HG03354 (cell line): Measurements from ENCODE around the gene APLN.
A peak's percentile ranks its signal among the peaks of the same experiment; 100 is the strongest.

Experiments used
- ATAC-seq: cut with Tn5 transposase; IDR thresholded peaks from one replicate; pipeline ENCODE4 v1.9.1; 2021; ENCODE audit warnings: mild to moderate bottlenecking; ENCODE audit not compliant: unreplicated experiment, poor library complexity, severe bottlenecking

The APLN gene, protein sequence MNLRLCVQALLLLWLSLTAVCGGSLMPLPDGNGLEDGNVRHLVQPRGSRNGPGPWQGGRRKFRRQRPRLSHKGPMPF

DNA sequence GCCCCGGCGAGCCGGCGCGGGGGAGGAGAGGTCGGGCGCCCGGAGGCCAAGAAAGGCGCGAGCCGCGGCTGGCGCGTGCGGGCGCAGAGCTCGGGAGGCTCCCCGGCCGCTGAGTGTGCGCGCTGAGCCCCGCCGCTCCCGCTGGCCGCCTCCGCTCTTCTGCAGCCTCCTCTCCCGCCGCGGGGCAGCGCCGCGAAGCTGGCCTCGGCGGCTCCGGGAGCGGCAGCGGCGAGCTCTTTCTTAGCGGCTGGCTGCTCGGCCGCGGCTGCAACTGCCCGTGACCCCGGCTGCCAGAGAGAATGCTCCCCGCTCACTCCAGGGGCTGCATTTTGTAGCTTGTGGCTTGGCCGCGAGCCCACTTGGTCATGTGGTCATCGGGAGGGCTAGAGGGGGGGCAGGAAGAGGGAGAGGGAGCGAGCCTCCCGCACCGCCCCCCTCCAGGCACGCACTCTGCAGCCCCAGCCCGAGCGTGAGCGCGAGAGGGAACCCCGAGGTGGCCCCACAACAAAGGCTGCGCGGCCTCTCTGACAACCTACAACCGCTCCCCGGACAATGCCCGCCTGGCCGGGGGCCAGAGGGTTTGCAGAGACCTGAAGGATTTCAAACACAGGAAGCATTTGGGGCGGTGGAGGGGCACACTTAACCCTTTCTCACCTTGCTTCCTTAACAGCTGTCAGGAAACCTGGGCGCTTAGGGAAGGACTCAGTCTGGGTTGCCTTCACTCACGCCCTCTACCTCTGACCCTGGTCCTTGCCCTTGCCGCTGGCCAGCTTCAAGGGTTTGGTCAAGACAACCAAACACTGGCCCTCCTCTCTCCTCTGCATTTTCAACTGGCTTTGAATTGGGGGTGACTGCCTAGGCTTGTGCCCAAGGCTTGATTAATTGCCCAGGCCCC lies at the start of gene APLN:
TSS of gene APLN (minus strand) at position 305 of the 895 bp plus-strand sequence. CDS start 326 bp downstream, outside the sequence.
- peak; percentile 38 for ATAC-seq

DNA sequence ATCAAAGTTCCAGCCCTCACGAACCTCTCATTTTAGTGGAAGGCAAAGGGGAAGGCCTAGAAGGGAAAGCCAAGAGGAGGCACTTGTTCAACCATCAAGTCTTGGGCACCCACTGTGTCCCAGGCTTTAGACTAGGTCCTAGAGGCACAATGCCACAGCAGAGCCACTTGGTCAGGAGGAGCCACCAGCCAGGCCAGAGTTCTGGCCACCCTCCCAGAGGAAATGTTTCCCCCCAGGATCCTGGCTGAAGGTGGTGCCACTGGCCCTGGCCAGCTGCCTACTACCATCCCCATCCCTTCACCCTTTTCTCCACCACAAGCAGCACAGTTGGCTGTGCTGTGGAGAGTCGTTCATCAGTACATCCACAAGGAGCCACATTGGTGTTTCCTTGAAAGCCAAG lies 49.7 kb upstream of the APLN start:
- no peak for ATAC-seq

DNA sequence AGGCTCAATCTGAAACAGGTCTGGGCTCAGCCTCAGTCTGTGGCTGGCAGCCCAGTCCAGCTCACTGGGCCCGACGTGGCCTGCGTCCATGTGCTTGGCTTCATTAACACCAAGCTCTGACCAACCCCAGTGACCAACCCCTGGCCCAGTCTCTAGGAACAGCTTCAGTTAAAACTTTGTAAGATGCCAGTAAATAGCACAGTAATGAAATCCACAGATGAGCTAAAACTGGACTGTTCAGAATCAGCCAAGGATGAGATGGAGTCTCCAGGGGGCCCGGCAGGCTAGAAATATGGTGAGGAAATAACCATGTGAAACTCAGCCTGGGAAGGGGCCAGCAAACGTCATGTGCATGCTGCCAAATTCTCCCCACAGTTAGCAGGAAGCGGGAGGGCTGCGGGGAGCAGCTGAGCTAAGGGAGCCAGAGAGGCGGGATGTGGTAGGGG lies 46.9 kb upstream of the APLN start:
- ATAC-seq: no peak

DNA sequence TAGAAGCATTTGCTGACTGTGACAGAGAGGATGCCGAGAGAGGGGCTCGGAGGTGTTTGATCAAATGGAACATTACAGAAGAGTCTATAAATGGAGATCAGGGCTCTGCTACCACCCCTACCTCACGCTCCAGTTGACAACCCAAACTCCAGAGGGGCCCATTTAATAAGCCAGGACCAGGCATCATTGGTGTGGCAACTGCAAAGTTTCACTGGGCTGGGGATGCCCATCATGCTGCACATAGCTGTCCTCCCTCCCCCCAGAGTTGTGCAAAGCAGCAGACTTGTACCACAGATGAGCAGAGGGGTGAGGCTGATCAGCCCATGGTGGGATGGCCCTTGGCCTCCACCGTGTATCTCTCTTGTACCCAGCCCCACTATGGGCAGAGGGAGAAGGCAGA lies 45.8 kb upstream of the APLN start:
- ATAC-seq: no peak

DNA sequence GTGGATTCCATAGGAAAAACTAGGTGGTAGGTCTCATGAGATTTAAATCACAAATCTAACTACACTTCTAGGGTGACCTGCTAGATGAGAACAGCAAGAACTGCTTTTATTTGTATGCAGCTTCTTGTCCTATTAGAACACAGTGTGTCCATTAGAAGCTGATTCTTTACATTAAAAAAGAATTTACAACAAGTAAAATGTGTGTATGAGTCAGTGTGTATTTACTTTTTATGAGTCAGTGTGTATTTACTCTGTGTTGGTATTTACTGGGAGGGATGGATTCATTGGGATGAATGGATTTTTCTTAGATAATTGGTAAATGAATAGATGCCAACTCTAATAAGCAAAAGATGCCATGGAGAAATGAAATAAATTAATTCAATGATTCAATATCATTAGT lies 43.4 kb upstream of the APLN start:
- ATAC-seq: no peak

DNA sequence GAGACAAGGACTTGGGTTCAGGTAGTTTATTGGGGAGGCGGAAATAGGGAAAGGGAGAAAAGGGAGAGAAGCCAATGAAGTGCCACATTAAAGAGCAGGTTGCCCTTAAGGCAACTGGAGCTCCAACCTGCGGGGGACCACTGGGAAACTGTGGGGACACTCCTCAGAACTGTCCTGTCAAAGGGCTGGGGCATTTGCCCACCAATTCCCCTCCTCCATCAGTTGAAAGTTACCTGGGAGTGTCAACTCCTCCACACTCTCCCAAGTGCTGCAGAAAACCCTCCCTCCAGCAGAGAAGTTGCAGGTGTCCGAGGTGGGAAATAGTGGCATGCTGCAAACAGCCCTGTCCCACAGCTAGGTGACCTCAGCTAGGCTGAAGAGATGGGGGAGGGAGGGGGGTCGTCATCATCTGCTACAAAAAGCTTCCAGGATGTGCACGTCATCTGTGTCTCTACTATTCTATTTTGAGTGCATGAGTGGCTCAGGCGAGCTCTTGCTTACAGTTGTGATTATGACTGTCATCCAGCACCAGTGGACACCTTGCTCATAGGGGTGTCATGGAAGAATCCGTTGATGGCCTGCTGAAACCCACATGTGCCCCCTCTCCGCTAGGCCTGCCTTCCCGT lies 42.6 kb upstream of the APLN start:
- ATAC-seq: no peak

DNA sequence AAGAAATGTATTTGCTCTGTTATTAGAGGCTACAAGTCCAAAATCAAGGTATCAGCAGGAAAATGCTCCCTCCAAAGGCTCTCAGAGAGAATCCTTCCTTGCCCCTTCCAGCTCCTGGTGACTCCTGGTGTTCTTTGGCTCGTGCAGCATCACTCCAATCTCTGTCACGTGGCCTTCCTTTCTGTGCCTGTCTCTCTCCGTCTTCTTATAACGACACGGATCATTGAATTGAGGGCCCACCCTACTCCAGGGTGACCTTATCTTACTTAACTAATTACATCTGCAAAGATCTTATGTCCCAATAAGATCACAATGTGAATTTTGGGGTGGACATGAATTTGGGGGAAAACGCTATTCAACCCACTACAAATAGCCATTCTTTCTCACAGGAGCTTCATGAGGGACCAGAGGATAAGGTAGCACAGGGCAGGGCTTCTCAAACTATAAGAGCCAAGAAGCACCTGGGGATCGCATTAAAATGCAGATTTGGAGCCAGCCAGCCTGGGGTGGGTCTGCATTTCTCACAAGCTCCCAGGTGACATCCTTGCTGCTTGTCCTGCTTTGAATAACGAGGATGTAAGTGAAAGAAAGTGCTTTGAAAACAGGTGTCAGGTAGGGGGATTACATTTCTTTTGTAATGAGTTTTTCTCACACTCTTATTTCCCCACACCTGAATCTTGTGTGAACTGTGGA lies 41.9 kb upstream of the APLN start:
- ATAC-seq: no peak

DNA sequence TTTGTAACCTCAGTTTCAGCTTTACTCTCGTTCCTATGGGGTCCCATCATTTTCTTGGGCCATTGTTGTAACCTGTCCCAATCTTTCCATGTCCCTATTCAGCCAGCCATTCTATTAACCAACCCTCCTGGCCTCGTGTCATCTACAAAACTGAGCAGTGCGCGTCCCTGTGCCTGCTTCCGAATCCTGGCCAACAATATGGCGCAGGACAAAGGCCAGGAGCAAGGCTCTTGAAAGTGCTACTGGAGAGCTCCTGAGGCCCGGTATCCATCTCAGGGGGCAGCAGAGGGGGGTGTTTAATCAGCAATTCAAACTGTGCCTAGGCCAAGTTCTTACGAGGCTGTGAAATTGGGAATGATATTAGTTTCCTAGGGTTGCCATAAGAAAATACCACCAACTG lies 41.2 kb upstream of the APLN start:
- no peak for ATAC-seq

DNA sequence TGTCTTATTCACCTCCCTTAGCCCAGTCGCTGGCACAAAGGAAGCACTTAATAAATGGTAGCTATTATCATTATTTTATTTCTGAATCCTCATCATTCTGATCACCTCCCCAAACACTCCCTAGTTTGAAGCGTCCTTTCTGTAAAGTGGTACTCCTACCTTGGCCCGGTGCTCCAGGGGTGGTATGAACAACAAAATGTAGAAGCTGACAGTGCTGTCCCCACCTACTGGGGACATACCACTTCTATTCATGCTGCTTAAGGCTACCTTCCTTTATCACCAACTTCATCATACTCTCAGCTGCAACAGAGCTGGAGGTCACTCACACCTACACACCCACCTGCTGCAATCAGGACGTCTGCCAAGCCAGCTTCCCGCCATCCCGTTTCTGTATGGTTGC lies 40.8 kb upstream of the APLN start:
- no peak for ATAC-seq

DNA sequence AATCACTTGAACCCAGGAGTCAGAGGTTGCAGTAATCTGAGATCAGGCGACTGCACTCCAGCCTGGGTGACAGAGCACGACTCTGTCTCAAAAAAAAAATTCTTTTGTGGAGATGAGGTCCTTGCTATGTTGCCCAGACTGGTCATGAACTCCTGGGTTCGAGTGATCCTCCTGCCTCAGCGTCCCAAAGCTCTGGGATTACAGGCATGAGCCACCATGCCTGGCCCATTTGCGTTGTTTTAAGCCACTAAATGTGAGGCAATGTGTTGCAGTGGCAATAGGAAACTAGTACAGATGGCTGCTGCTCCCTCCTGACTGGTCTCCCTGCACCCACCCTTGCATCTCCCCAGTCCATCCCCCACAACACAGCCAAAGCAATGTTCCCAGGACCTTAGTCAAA lies 40.0 kb upstream of the APLN start:
- no peak for ATAC-seq

DNA sequence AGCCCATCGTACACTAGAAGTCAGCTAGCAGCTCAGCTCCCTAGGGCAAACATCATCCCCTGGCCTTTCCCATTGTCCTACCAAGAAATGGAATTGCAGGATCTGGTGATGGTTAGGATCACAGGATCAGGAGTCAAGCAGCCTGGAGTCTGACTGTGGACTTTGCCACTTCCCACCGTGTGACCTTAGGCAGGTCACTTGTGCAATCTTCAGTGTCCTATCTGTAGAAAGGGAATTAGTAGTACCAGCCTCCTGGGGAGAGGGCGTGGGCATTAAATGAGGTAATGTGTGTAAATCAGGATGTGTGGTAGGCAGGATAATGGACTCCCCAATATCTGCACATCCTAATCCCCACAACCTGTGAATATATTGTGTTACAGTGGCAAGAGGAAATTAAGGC lies 38.6 kb upstream of the APLN start:
- no peak for ATAC-seq

DNA sequence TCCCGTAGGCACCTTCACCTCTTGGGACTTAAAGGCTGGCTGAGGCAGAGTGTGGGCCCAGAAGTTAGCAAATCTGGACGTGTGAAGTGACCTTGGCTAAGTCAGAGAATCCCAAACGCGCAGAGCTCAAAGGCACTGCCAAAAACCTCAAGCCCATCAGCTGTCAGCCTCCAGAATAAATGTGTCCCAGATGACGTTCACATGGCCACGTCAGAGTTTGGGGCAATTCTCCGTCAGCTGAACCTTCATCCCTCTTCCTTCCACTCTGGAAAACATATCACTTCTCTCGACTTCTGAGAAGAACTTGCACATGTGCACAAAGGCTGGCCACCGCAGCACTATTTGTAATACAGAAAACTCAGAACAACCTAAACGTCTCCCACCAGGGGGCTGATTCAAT lies 35.7 kb upstream of the APLN start:
- no peak for ATAC-seq

DNA sequence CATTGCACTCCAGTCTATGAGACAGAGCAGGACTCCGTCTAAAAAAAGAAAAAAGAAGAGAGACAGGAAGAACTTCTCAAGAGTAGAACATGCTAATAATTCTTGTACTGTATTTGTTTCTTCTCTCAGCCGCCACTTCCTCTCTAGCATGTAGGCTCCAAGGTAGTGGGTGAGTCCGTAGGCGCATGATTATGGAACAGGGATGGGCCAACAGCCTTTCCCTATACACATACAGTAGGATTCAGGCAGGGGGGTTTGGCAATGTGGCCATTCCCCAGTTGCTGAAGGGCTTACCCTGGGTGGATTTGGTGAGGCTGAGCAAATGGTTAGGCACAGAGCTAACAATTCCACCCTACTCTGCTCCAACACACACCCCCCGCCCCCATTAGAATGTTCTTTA lies 35.0 kb upstream of the APLN start:
- ATAC-seq: no peak

DNA sequence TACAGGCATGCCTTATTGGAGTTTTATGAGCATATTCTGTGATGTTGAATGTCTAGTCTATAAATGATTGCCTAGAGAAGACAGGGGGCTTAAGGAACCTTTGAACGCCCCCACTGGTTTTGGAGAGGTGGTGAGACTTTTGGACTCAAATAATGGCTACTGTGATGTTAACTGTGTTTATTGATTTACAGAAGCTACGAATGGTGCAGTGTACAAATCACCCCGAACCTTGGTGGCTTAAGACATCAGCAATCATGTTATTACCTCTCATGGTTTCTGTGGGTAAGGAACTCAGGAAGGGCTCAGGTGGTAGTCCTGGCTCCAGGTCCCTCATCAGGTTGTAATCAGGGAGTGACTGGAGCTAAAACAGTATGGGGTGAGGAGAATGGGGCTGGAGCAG lies 33.3 kb upstream of the APLN start:
- no peak for ATAC-seq

DNA sequence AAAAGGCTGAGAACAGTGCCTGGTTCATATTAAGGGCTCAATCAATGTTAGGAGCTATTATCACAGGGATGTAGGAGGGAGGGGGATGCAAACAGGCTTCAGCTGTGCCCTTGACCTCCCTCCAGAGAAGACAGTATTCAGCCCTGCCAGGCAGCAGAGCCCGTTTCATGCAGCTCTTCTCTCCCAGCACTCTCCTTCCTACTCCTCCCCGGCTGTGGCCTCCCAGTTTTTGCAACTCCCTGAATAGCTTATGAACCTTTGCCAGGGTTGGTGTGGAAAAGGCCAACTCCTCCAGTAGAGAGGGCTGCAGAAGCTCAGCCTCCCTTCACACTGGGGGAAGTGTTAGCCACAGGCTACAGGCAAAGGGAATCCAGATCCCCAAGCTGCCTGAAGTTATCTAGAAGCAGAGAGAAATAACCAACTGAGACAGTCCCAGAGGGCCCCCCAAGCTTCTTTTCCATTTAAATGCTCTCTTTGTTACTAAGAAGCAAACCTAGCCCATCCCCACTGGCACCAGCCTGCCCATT lies 31.7 kb upstream of the APLN start:
- ATAC-seq: no peak

DNA sequence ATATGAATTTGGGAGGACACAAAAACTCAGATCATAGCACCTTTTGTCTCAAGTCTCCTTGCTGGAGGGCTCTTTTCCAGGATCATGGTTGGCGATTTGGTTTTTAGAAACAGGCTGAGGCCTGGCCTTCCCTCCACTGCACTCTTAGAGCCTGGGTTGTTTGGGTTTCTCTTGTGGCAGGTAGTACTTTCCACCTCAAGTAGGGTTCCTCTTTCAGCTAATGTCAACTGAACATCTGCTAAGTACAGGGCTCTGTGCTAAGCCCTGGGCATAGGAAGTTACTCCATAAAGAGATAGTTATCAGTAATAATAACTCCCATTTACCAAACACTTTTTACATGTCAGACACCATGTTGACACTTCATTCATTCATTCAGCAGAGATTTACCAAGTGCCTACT lies 28.2 kb upstream of the APLN start:
- no peak for ATAC-seq

DNA sequence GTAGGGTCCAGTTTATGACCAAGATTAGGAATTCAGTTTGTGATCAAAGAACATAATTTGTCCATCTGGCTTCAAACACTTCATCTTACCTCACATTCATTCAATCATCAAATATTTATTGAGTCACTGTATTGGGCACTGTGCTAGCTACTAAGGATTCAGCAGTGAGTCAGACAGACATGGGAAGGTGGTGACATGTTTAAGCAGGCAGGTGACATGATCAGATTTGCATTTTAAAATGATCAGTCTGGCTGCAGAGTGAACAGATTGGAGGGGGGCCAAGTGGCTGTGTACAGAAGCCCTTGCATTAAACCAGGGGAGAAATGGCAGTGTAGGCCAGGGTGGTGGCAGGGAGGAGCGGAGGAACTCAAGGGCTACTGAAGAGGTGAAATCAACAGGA lies 25.1 kb upstream of the APLN start:
- ATAC-seq: no peak

DNA sequence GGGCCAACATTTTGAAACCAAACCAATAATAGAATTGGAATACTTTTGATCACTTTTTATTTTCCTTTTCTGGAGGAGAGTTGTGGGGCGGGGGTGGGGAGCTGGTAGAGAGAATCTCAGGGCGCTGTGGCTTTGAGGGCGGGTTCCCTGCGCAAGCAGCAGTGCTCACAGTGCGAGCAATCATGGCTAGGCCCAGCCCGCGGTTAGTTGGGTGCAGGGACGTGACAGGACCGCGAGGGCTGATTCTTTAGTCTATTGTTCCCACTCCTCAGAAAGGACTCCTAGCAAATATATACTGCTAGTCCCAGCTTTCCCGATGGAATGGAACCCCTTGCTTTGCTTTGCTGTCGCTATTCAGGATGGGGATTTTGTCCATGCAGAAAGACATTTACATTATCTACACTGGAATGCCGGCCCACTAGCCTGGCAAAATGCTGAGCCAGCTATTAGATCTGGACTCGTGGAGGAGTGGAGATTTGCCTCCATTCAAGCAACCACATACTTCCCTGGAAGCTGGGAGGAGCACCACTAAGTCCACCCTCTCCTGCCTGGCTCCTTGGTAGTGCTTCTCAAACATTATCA lies 23.9 kb upstream of the APLN start:
- peak; percentile 50 for ATAC-seq

DNA sequence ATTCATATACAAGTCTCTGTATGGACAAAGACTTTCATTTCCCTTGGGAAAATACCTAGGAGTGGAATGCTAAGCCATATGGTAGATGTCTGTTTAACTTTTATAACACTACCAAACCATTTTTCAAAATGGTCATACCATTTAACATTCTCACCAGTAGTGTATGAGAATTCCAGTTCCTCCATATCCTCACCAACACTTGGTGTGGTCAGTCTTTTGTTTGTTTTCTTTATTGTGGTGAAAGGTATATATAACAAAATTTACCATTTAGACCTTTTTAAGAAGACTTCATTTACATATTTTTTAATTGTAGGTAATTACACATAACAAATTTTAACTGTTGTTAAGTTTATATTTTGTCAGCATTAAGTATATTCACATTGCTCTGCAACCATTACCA lies 12.7 kb upstream of the APLN start:
- ATAC-seq: no peak
